DND-41 (cell line): ENCODE measurements around the gene C17orf75.

Experiments used
- EZH2 ChIP-seq: IDR thresholded peaks from 3 replicates; pipeline ENCODE4 v1.6.1; 2012; ENCODE audit warnings: borderline replicate concordance, low read depth, mild to moderate bottlenecking, moderate library complexity, low read length, inconsistent platforms; ENCODE audit not compliant: severe bottlenecking
- TF ChIP-seq, protein P1 (sequence below): IDR thresholded peaks from 2 replicates; pipeline ENCODE4 v1.5.1; 2012; ENCODE audit warnings: borderline replicate concordance, low read length, moderate library complexity, mild to moderate bottlenecking; ENCODE audit not compliant: poor library complexity, severe bottlenecking; ENCODE audit errors: extremely low read depth

DNA sequence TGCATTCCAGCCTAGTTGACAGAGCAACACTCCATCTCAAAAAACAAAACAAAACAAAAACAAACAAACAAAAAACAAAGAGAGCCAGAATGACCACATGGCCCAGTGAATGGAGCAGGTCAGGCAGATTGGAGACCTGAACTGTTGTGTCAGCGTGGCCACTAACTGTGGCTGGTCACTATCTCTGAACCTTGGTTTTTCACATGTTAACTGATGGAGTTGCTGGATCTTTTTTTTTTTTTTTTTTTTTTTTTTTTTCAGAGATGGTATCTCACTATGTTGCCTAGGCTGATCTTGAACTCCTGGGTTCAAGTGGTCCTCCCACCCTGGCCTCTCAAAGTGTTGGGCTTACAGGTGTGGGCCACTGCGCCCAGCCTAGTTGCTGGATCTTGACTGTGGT, 44.5 kb downstream of the C17orf75 start:
- TF ChIP-seq, protein P1, sequence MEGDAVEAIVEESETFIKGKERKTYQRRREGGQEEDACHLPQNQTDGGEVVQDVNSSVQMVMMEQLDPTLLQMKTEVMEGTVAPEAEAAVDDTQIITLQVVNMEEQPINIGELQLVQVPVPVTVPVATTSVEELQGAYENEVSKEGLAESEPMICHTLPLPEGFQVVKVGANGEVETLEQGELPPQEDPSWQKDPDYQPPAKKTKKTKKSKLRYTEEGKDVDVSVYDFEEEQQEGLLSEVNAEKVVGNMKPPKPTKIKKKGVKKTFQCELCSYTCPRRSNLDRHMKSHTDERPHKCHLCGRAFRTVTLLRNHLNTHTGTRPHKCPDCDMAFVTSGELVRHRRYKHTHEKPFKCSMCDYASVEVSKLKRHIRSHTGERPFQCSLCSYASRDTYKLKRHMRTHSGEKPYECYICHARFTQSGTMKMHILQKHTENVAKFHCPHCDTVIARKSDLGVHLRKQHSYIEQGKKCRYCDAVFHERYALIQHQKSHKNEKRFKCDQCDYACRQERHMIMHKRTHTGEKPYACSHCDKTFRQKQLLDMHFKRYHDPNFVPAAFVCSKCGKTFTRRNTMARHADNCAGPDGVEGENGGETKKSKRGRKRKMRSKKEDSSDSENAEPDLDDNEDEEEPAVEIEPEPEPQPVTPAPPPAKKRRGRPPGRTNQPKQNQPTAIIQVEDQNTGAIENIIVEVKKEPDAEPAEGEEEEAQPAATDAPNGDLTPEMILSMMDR, result no peak
- no peak for TF ChIP-seq EZH2
